NCI-H526 treated with DMSO at 0.1 percent for 48 hours (cell line): ENCODE data around the gene FFAR3.

Source experiments
- DNase-seq: peaks from one replicate; lab custom pipeline; 2025; lab: John Stamatoyannopoulos, UW

The FFAR3 gene

GRCh38 chr19:35330475-35330874 lies 27.8 kb upstream of the FFAR3 start:
- no peak for DNase-seq

- DNase-seq: no peak
Observed at GRCh38 chr19:35331551-35332214, 26.6 kb upstream of the FFAR3 start.

- DNase-seq: no peak
Observed at GRCh38 chr19:35332817-35333216, 25.4 kb upstream of the FFAR3 start.

GRCh38 chr19:35334144-35334753 lies 24.0 kb upstream of the FFAR3 start:
- DNase-seq: no peak

- DNase-seq: no peak
Observed at GRCh38 chr19:35336166-35336955, 21.9 kb upstream of the FFAR3 start.

- no peak for DNase-seq
Observed at GRCh38 chr19:35337097-35337983, 20.9 kb upstream of the FFAR3 start.

- no peak for DNase-seq
Observed at GRCh38 chr19:35337984-35338296, 20.3 kb upstream of the FFAR3 start.

GRCh38 chr19:35340431-35340830 lies 17.8 kb upstream of the FFAR3 start:
- DNase-seq: no peak

- DNase-seq: no peak
Observed at GRCh38 chr19:35341006-35341405, 17.3 kb upstream of the FFAR3 start.

- DNase-seq: no peak
Observed at GRCh38 chr19:35341565-35342225, 16.6 kb upstream of the FFAR3 start.

GRCh38 chr19:35342430-35342829 lies 15.8 kb upstream of the FFAR3 start:
- DNase-seq: no peak

GRCh38 chr19:35344511-35345031 lies 13.7 kb upstream of the FFAR3 start:
- no peak for DNase-seq

GRCh38 chr19:35345671-35346111 lies 12.6 kb upstream of the FFAR3 start:
- DNase-seq: no peak

GRCh38 chr19:35346193-35347052 lies 11.8 kb upstream of the FFAR3 start:
- DNase-seq: no peak

- DNase-seq: no peak
Observed at GRCh38 chr19:35347171-35347929, 10.9 kb upstream of the FFAR3 start, which contains the start of gene FFAR1. Gene FFAR1, plus strand, starts transcription at chr19:35347902. Its CDS starts 3,650 bp downstream, at chr19:35351552.

GRCh38 chr19:35347930-35348298 lies 10.3 kb upstream of the FFAR3 start:
- DNase-seq: no peak

- DNase-seq: peak; percentile 20
Observed at GRCh38 chr19:35348911-35349611, 9.2 kb upstream of the FFAR3 start.

- DNase-seq: no peak
Observed at GRCh38 chr19:35349614-35350521, 8.4 kb upstream of the FFAR3 start.
